K562 (cell line): Measurements from ENCODE around the gene EIF2S2. TPM values are rescaled to one million over a fixed set of nuclear protein-coding genes. Genes with fewer than 3 reads are reported as not detected.
A peak's percentile ranks its signal among the peaks of the same experiment; 100 is the strongest.

Experiments
- BMI1 ChIP-seq: fragments of 150-350 bp; IDR thresholded peaks from 2 replicates; pipeline ENCODE4 v1.6.1; 2014; ENCODE audit warnings: low read length
- CHCHD3 ChIP-seq: fragments of 250-450 bp; sonication (Bioruptor Pico); IDR thresholded peaks from 2 replicates; pipeline ENCODE4 v2.1.2; 2022; ENCODE audit warnings: mild to moderate bottlenecking
- HOXB6 ChIP-seq: fragments of 250-450 bp; sonication (Bioruptor Pico); IDR thresholded peaks from 2 replicates; pipeline ENCODE4 v1.5.1; 2022; ENCODE audit warnings: mild to moderate bottlenecking, borderline replicate concordance
- LCOR ChIP-seq: sonication (generic); formaldehyde crosslinking; IDR thresholded peaks from 2 replicates; pipeline ENCODE4 v1.8.0; 2022; ENCODE audit warnings: mild to moderate bottlenecking, missing genetic modification reagents
- NFRKB ChIP-seq: fragments of 450-650 bp; IDR thresholded peaks from 2 replicates; pipeline ENCODE4 v1.6.1; 2016; ENCODE audit warnings: low read depth
- NFYB ChIP-seq: IDR thresholded peaks from 2 replicates; pipeline ENCODE4 v1.6.1; 2011; ENCODE audit warnings: mild to moderate bottlenecking, moderate library complexity; ENCODE audit not compliant: insufficient read length; ENCODE audit errors: extremely low read depth
- NR2F6 ChIP-seq: fragments of 450-650 bp; formaldehyde crosslinking; IDR thresholded peaks from 2 replicates; pipeline ENCODE4 v1.4.0; 2020; ENCODE audit warnings: mild to moderate bottlenecking
- PCBP1 ChIP-seq: fragments of 200-400 bp; formaldehyde crosslinking; IDR thresholded peaks from 2 replicates; pipeline ENCODE4 v1.6.1; 2018; ENCODE audit warnings: mild to moderate bottlenecking, low read depth, low read length; ENCODE audit not compliant: poor library complexity, severe bottlenecking
- POLR3G ChIP-seq: IDR thresholded peaks from 2 replicates; pipeline ENCODE4 v1.6.1; 2011; ENCODE audit not compliant: insufficient read length, insufficient replicate concordance; ENCODE audit errors: extremely low read depth
- RAD51 ChIP-seq: fragments of 450-650 bp; IDR thresholded peaks from 2 replicates; pipeline ENCODE4 v1.7.1; 2016; ENCODE audit warnings: low read depth, mild to moderate bottlenecking, borderline replicate concordance
- ZNF23 ChIP-seq: fragments of 250-450 bp; sonication (Bioruptor Pico); IDR thresholded peaks from 2 replicates; pipeline ENCODE4 v1.4.0; 2020; ENCODE audit warnings: mild to moderate bottlenecking
- ZNF239 ChIP-seq: fragments of 250-450 bp; sonication (Bioruptor Pico); IDR thresholded peaks from 2 replicates; pipeline ENCODE4 v1.4.0; 2020; ENCODE audit warnings: mild to moderate bottlenecking
- ZNF384 ChIP-seq: IDR thresholded peaks from 2 replicates; pipeline ENCODE4 v1.6.1; 2012; ENCODE audit warnings: low read depth, low read length, improper control_type of control experiment
- ZNF57 ChIP-seq: fragments of 450-650 bp; formaldehyde crosslinking; IDR thresholded peaks from 2 replicates; pipeline ENCODE4 v1.4.0; 2020; ENCODE audit warnings: mild to moderate bottlenecking, moderate library complexity
- polyA plus RNA-seq, 8 experiments: library from polyadenylated mRNA; depleted of rRNA in 4 of 8; stranded (reverse) in 5 of 8; unstranded in 3 of 8; fragments of >200 nt; fragmentation: Nextera tagmentation in 2 of 8; fragmentation: Illumina TruSeq in 1 of 8; extraction: Ambion mirVana in 2 of 8; extraction: Trizol in 1 of 8; gene quantifications; 2 replicates each; pipeline versions ENCODE4 v1.2.1 to v1.2.3, GENCODE V29; 2011 to 2014; ENCODE audit warnings: inconsistent platforms in 1 of 8, missing spikeins in 1 of 8
- total RNA-seq, 7 experiments: library from RNA; depleted of rRNA in 6 of 7; stranded (reverse); fragments of >200 nt in 6 of 7; fragmentation: Illumina TruSeq in 2 of 7; extraction: Trizol in 2 of 7; gene quantifications; 2 replicates each; pipeline versions ENCODE4 v1.2.1 to v1.2.3, GENCODE V29; 2011 to 2021; ENCODE audit warnings: low replicate concordance in 1 of 7
- TF ChIP-seq, protein P1 (sequence below), 3 experiments: IDR thresholded peaks in 2 of 3; conservative IDR thresholded peaks in 1 of 3; 2 replicates each; pipeline ENCODE4 v1.5.1; 2011 to 2012; ENCODE audit warnings: low read length in 3 of 3, mild to moderate bottlenecking in 3 of 3, control low read depth in 2 of 3, improper control_type of control experiment in 1 of 3, inconsistent platforms in 1 of 3, low read depth in 1 of 3, mixed read lengths in 1 of 3, moderate library complexity in 1 of 3; ENCODE audit not compliant: insufficient read depth in 2 of 3
- TF ChIP-seq, protein P2 (sequence below): fragments of 250-450 bp; sonication (Bioruptor Pico); IDR thresholded peaks from 2 replicates; pipeline ENCODE4 v1.5.0; 2020; ENCODE audit warnings: mild to moderate bottlenecking, borderline replicate concordance
- TF ChIP-seq, protein P3 (sequence below), 2 experiments: fragments of 450-650 bp in 1 of 2; sonication (generic) in 1 of 2; formaldehyde crosslinking in 1 of 2; IDR thresholded peaks in 1 of 2; conservative IDR thresholded peaks in 1 of 2; 2 replicates each; pipeline versions ENCODE4 v1.6.1 to v1.8.1; 2016 to 2023; ENCODE audit warnings: mild to moderate bottlenecking in 2 of 2, moderate library complexity in 2 of 2, inconsistent platforms in 1 of 2, missing genetic modification reagents in 1 of 2
- TF ChIP-seq, protein P4 (sequence below): fragments of 450-650 bp; IDR thresholded peaks from 2 replicates; pipeline ENCODE4 v1.6.1; 2018; ENCODE audit warnings: mild to moderate bottlenecking, low read depth; ENCODE audit not compliant: partially characterized antibody
- TF ChIP-seq, protein P5 (sequence below): fragments of 450-650 bp; IDR thresholded peaks from 2 replicates; pipeline ENCODE4 v1.6.1; 2016; ENCODE audit warnings: missing biosample characterization, missing genetic modification characterization

EIF2S2 gene
- total and polyA plus RNA-seq, 9 of the 15 experiments (the other 6 are each of a cell fraction or from before 2014, with no cell fraction given) = 79.7 to 220 (median 154) TPM

DNA sequence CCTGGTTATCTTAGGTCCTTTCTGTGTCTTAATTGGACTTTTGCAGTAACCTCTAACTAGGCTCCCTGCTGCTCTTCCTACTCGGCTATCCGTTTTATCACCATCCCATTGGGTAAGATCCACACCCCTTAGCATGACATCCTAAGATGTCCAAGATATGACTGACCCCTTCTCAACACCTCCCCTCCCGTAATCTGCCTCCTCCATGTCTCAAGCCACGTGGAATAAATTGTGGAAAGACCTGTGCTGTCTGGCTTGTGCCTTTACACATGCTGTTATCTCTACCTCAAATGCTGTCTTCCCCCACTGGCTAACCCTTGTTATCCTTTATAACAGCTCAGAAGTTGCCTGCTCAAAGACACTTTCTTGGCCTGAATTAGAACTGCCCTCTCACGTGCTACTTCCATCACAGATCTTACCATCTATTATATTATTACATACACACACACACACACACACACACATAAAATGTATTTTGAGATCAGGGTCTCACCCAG is 26.5 kb downstream of the EIF2S2 start (continued):
- no peak for TF ChIP-seq ZNF23 (CRISPR knock-in tag)
- no peak for TF ChIP-seq NFYB
- TF ChIP-seq, protein P1, sequence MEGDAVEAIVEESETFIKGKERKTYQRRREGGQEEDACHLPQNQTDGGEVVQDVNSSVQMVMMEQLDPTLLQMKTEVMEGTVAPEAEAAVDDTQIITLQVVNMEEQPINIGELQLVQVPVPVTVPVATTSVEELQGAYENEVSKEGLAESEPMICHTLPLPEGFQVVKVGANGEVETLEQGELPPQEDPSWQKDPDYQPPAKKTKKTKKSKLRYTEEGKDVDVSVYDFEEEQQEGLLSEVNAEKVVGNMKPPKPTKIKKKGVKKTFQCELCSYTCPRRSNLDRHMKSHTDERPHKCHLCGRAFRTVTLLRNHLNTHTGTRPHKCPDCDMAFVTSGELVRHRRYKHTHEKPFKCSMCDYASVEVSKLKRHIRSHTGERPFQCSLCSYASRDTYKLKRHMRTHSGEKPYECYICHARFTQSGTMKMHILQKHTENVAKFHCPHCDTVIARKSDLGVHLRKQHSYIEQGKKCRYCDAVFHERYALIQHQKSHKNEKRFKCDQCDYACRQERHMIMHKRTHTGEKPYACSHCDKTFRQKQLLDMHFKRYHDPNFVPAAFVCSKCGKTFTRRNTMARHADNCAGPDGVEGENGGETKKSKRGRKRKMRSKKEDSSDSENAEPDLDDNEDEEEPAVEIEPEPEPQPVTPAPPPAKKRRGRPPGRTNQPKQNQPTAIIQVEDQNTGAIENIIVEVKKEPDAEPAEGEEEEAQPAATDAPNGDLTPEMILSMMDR (IDR thresholded peaks at IDR 0.05 in 2 of 3, conservative IDR thresholded peaks at IDR 0.05 in 1 of 3; ENCODE audit: insufficient read depth in 2 of 3, low read depth in 1 of 3, low read length in 3 of 3) = no peak
- TF ChIP-seq, protein P2, sequence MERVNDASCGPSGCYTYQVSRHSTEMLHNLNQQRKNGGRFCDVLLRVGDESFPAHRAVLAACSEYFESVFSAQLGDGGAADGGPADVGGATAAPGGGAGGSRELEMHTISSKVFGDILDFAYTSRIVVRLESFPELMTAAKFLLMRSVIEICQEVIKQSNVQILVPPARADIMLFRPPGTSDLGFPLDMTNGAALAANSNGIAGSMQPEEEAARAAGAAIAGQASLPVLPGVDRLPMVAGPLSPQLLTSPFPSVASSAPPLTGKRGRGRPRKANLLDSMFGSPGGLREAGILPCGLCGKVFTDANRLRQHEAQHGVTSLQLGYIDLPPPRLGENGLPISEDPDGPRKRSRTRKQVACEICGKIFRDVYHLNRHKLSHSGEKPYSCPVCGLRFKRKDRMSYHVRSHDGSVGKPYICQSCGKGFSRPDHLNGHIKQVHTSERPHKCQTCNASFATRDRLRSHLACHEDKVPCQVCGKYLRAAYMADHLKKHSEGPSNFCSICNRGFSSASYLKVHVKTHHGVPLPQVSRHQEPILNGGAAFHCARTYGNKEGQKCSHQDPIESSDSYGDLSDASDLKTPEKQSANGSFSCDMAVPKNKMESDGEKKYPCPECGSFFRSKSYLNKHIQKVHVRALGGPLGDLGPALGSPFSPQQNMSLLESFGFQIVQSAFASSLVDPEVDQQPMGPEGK (CRISPR knock-in tag) = no peak
- TF ChIP-seq HOXB6 = no peak
- TF ChIP-seq, protein P3, sequence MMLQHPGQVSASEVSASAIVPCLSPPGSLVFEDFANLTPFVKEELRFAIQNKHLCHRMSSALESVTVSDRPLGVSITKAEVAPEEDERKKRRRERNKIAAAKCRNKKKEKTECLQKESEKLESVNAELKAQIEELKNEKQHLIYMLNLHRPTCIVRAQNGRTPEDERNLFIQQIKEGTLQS (IDR thresholded peaks at IDR 0.05) = no peak
- TF ChIP-seq, protein P3 (CRISPR knock-in tag; conservative IDR thresholded peaks at IDR 0.05) = no peak
- TF ChIP-seq, protein P4, sequence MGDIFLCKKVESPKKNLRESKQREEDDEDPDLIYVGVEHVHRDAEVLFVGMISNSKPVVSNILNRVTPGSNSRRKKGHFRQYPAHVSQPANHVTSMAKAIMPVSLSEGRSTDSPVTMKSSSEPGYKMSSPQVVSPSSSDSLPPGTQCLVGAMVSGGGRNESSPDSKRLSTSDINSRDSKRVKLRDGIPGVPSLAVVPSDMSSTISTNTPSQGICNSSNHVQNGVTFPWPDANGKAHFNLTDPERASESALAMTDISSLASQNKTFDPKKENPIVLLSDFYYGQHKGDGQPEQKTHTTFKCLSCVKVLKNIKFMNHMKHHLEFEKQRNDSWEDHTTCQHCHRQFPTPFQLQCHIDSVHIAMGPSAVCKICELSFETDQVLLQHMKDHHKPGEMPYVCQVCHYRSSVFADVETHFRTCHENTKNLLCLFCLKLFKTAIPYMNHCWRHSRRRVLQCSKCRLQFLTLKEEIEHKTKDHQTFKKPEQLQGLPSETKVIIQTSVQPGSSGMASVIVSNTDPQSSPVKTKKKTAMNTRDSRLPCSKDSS = no peak
- TF ChIP-seq, protein P5, sequence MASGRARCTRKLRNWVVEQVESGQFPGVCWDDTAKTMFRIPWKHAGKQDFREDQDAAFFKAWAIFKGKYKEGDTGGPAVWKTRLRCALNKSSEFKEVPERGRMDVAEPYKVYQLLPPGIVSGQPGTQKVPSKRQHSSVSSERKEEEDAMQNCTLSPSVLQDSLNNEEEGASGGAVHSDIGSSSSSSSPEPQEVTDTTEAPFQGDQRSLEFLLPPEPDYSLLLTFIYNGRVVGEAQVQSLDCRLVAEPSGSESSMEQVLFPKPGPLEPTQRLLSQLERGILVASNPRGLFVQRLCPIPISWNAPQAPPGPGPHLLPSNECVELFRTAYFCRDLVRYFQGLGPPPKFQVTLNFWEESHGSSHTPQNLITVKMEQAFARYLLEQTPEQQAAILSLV (tag) = no peak
- no peak for TF ChIP-seq BMI1
- no peak for TF ChIP-seq ZNF384
- TF ChIP-seq CHCHD3 (CRISPR knock-in tag) = no peak
- TF ChIP-seq ZNF57 (CRISPR knock-in tag) = no peak
- TF ChIP-seq RAD51 = no peak
- TF ChIP-seq LCOR (CRISPR knock-in tag) = no peak; the same call in 1 of the 2 replicates
- TF ChIP-seq PCBP1 = no peak
- TF ChIP-seq NR2F6 (CRISPR knock-in tag) = no peak
- 0 out of 2 replicates have a peak, but pooled peaks have one; percentile 21 for TF ChIP-seq NFRKB
- TF ChIP-seq POLR3G = no peak
- no peak for TF ChIP-seq ZNF239 (CRISPR knock-in tag)
